PFSK-1 (cell line): Measurements from ENCODE around the gene JMJD4. TPM values are rescaled to one million over a fixed set of nuclear protein-coding genes. Genes with fewer than 3 reads are reported as not detected.

Experiments used
- FOXP2 ChIP-seq: optimal IDR thresholded peaks from 2 replicates; pipeline ENCODE3; 2011; ENCODE audit warnings: borderline replicate concordance, control low read depth, inconsistent platforms; ENCODE audit not compliant: insufficient read depth; ENCODE audit errors: extremely low read length, extremely low read depth
- POLR2AphosphoS5 ChIP-seq: IDR thresholded peaks from 2 replicates; pipeline ENCODE4 v1.6.1; 2012; ENCODE audit warnings: low read depth, mild to moderate bottlenecking, control low read depth, low read length, moderate library complexity
- REST ChIP-seq, 2 experiments: IDR thresholded peaks; 2 replicates each; pipeline versions ENCODE4 v1.6.1 to v1.8.0; 2011 to 2012; ENCODE audit warnings: low read depth in 2 of 2, low read length in 2 of 2, control low read depth in 1 of 2, inconsistent platforms in 1 of 2, mild to moderate bottlenecking in 1 of 2, moderate library complexity in 1 of 2; ENCODE audit not compliant: insufficient read depth in 1 of 2
- SIN3A ChIP-seq: IDR thresholded peaks from 2 replicates; pipeline ENCODE4 v1.6.1; 2012; ENCODE audit warnings: mild to moderate bottlenecking, low read length, moderate library complexity, borderline replicate concordance; ENCODE audit not compliant: insufficient read depth
- TAF1 ChIP-seq: IDR thresholded peaks from 2 replicates; pipeline ENCODE4 v1.6.1; 2012; ENCODE audit warnings: low read length, control low read depth, borderline replicate concordance; ENCODE audit not compliant: insufficient read depth
- polyA plus RNA-seq: library from polyadenylated mRNA; unstranded; fragments of >200 nt; gene quantifications from one replicate; pipeline ENCODE4 v1.2.1, GENCODE V29; 2012; ENCODE audit warnings: low read depth, missing spikeins; ENCODE audit not compliant: insufficient read length

The JMJD4 gene
- 47.9 TPM for polyA plus RNA-seq

- TF ChIP-seq FOXP2 (no peak), SIN3A (no peak; the same call in 1 of the 2 replicates), REST (IDR thresholded peaks at IDR 0.05; ENCODE audit: insufficient read depth in 1 of 2, low read depth in 2 of 2, low read length in 2 of 2) (0 out of 4 replicates have a peak, but pooled peaks of 1 of the 2 experiments have one; percentile 5), TAF1 (peak; percentile 89; the same call in 1 of the 2 replicates), POLR2AphosphoS5 (peak; percentile 88)
Observed at GRCh38 chr1:227734856-227735538, at the start of gene JMJD4, which contains the start of gene SNAP47. TSS of gene JMJD4 (minus strand) at chr1:227735302. CDS start at chr1:227735273, 29 bp downstream. TSS of gene SNAP47 (plus strand) at chr1:227735435. CDS start at chr1:227747737, 12,302 bp downstream.

GRCh38 chr1:227782226-227782625 is 47.1 kb upstream of the JMJD4 start:
- no peak for TF ChIP-seq FOXP2
- TF ChIP-seq TAF1 = no peak
- TF ChIP-seq POLR2AphosphoS5 = no peak
- TF ChIP-seq SIN3A = no peak
- no peak for TF ChIP-seq REST (IDR thresholded peaks at IDR 0.05; ENCODE audit: insufficient read depth in 1 of 2, low read depth in 2 of 2, low read length in 2 of 2)

DNA sequence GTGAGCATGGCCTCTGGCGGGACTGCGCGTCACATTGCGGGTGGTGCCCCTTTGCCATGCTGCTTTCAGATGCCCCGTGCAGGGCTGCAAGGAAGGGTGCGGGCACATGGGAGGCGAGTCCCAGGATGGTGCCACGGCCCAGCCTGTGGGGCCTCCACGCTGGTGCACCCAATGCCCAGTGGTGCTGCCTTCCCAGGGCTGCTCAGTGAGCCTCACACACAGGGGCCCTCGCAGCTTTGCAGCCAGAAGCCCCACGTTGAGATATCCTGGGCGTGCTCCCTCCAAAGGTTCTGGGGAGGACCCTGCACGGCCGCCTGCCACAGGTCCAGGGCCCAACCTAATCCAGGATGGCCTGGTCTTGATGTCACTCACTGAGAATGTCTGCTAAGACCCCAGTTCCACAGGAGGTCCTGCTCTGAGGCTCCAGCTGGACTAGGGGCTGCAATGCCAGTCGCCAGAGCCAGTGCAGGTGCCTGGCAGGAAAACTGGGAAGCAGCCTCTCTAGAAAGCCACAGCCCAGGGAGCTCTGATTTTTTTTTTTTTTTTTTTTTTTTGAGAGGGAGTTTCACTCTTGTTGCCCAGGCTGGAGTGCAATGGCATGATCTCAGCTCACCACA is 46.3 kb upstream of the JMJD4 start:
- TF ChIP-seq SIN3A (no peak), FOXP2 (no peak), POLR2AphosphoS5 (no peak), TAF1 (no peak), REST (IDR thresholded peaks at IDR 0.05; ENCODE audit: insufficient read depth in 1 of 2, low read depth in 2 of 2, low read length in 2 of 2) (no peak)

GRCh38 chr1:227780101-227781044 is 45.3 kb upstream of the JMJD4 start:
- TF ChIP-seq TAF1 (no peak), POLR2AphosphoS5 (no peak), SIN3A (no peak), REST (IDR thresholded peaks at IDR 0.05; ENCODE audit: insufficient read depth in 1 of 2, low read depth in 2 of 2, low read length in 2 of 2) (no peak), FOXP2 (no peak)
